ENCODE results near the gene PIH1D1. TPM values are rescaled to one million over a fixed set of nuclear protein-coding genes. Genes with fewer than 3 reads are reported as not detected.

The PIH1D1 gene
- total RNA-seq, 1 donor from 2014 or later: 108 TPM

GRCh38 chr19:49441210-49441959, 10.2 kb downstream of the PIH1D1 start, which contains the start of gene SLC17A7:
Gene SLC17A7, minus strand, starts transcription at chr19:49441527. Its CDS starts 148 bp downstream, at chr19:49441379.
- no peak for DNase-seq (ENCODE audit: low read depth)
- no peak for TF ChIP-seq CTCF (IDR thresholded peaks at IDR 0.05; ENCODE audit: insufficient read depth, low read length, poor library complexity, severe bottlenecking)
- H3K36me3 ChIP-seq (ENCODE audit: control insufficient read depth, insufficient read depth, low read length): no peaks in the 10 kb centered on the region
- peaks cover 62% of the 10 kb centered on the region for H3K27me3 ChIP-seq (ENCODE audit: control insufficient read depth, insufficient read depth, low read length)
- no peak within 1 kb of the TSS for H3K4me3 ChIP-seq (ENCODE audit: low read depth, low read length)

GRCh38 chr19:49440439-49441209, 11.0 kb downstream of the PIH1D1 start:
- TF ChIP-seq CTCF (IDR thresholded peaks at IDR 0.05; ENCODE audit: insufficient read depth, low read length, poor library complexity, severe bottlenecking): no peak
- Histone ChIP-seq H3K36me3 (ENCODE audit: control insufficient read depth, insufficient read depth, low read length) (no peaks in the 10 kb centered on the region), H3K4me3 (ENCODE audit: low read depth, low read length) (no peak overlapping the region), H3K27me3 (ENCODE audit: control insufficient read depth, insufficient read depth, low read length) (peaks cover 70% of the 10 kb centered on the region)
- no peak for DNase-seq (ENCODE audit: low read depth)

- no peaks in the 10 kb centered on the region for H3K36me3 ChIP-seq (ENCODE audit: control insufficient read depth, insufficient read depth, low read length)
- peaks cover 78% of the 10 kb centered on the region for H3K27me3 ChIP-seq (ENCODE audit: control insufficient read depth, insufficient read depth, low read length)
- no peak for DNase-seq (ENCODE audit: low read depth)
- no peak for TF ChIP-seq CTCF (IDR thresholded peaks at IDR 0.05; ENCODE audit: insufficient read depth, low read length, poor library complexity, severe bottlenecking)
- no peak overlapping the region for H3K4me3 ChIP-seq (ENCODE audit: low read depth, low read length)
Observed at GRCh38 chr19:49439836-49440235, 11.8 kb downstream of the PIH1D1 start.

- no peak for TF ChIP-seq CTCF (IDR thresholded peaks at IDR 0.05; ENCODE audit: insufficient read depth, low read length, poor library complexity, severe bottlenecking)
- Histone ChIP-seq H3K4me3 (ENCODE audit: low read depth, low read length) (no peak overlapping the region), H3K27me3 (ENCODE audit: control insufficient read depth, insufficient read depth, low read length) (peaks cover 93% of the 10 kb centered on the region), H3K36me3 (ENCODE audit: control insufficient read depth, insufficient read depth, low read length) (no peaks in the 10 kb centered on the region)
- DNase-seq (ENCODE audit: low read depth): no peak
Observed at GRCh38 chr19:49438261-49438660, 13.4 kb downstream of the PIH1D1 start.

- Histone ChIP-seq H3K27me3 (ENCODE audit: control insufficient read depth, insufficient read depth, low read length) (peaks cover 98% of the 10 kb centered on the region), H3K36me3 (ENCODE audit: control insufficient read depth, insufficient read depth, low read length) (no peaks in the 10 kb centered on the region), H3K4me3 (ENCODE audit: low read depth, low read length) (no peak overlapping the region)
- TF ChIP-seq CTCF (IDR thresholded peaks at IDR 0.05; ENCODE audit: insufficient read depth, low read length, poor library complexity, severe bottlenecking): no peak
- DNase-seq (ENCODE audit: low read depth): no peak
Observed at GRCh38 chr19:49437231-49437630, 14.4 kb downstream of the PIH1D1 start.

All from kidney epithelial cell (primary cell).